GM19193 (cell line): ENCODE data around the gene ATP2A3.

Experiments
- POLR2A ChIP-seq: IDR thresholded peaks from 4 replicates; pipeline ENCODE4 v1.6.1; 2011; ENCODE audit not compliant: insufficient read depth, insufficient read length; ENCODE audit errors: extremely low read depth

The ATP2A3 gene

DNA sequence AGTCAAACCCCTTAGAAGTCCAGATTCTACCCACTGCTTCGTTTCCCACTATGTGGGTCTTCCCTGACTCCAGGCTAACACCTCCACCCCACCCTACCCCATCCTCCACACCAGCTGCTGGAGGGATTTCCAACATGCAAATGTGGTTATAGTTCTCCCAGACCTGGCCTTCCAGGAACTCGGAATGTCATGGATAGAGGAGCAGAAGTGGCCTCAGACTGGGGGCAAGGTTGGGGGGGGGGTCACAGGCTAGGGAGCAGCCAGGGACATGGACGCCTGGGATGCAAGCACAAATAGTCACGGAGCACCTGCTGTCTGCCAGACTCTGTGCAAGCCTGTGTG lies 73.4 kb downstream of the ATP2A3 start:
- no peak for TF ChIP-seq POLR2A

GRCh38 chr17:3890082-3890877 lies 74.0 kb downstream of the ATP2A3 start:
- no peak for TF ChIP-seq POLR2A

- no peak for TF ChIP-seq POLR2A
These were observed 74.8 kb downstream of the ATP2A3 start for GRCh38 chr17:3889325-3890012.

DNA sequence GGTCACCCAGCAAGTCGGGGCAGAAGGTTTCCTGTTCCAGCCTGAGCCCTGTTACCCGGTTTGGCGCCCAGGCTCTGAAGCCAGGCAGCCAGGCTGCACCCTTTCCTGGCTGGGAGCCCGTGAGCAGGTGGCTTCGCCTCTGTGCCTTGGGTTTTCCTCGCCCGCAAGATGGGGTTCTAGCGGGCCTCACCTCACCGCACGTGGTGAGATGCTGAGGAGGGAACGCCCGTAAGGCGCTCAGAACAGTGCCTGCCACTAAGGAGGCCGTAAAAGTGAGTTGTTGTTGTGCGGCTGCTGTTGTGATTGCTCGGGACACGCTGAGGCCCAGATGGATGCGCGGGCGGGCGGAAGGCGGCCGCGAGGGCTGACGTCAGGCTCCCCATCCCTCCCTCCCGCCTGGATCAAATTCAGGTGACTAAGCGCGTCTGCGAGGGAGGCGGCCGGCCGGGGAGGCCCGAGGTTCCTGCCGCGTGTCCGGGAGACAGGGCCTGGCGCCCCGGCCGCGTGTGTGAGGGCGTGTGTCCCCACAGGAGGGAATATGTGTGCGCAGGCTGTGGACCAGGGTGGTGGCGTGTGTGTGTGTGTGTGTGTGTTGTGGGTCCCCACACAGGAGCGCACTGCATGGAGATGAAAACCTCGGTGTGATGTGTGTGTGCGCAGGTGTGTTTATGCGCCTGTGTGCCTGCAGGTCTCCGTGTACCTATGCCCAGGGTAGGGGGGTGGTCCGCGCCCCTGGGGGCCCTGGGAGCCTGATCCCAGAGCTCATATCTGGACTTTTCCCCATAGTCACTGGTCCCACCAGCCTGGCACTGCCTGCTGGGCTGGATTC lies 75.7 kb downstream of the ATP2A3 start:
- TF ChIP-seq POLR2A: no peak

- TF ChIP-seq POLR2A: no peak
These were observed 76.4 kb downstream of the ATP2A3 start for GRCh38 chr17:3887804-3888203.

DNA sequence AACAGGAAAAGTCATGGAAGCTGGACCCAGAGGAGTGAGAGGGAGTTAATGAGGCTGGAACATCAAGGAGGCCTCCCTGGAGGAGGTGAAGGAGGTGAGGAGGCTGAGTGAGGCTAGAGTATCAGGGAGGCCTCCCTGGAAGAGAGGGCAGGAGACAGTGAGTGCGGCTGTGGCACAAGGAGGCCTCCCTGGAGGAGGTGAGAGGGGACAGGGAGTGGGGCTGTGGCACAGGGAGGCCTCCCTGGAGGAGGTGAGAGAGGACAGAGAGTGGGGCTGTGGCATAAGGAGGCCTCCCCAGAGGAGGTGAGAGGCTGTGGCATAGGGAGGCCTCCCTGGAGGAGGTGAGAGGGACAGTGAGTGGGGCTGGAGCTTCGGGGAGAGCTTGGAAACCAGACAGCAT lies 76.8 kb downstream of the ATP2A3 start:
- TF ChIP-seq POLR2A: no peak

- TF ChIP-seq POLR2A: no peak
These were observed 77.5 kb downstream of the ATP2A3 start for GRCh38 chr17:3886776-3887175.

GRCh38 chr17:3885970-3886369 lies 78.3 kb downstream of the ATP2A3 start:
- TF ChIP-seq POLR2A: no peak

DNA sequence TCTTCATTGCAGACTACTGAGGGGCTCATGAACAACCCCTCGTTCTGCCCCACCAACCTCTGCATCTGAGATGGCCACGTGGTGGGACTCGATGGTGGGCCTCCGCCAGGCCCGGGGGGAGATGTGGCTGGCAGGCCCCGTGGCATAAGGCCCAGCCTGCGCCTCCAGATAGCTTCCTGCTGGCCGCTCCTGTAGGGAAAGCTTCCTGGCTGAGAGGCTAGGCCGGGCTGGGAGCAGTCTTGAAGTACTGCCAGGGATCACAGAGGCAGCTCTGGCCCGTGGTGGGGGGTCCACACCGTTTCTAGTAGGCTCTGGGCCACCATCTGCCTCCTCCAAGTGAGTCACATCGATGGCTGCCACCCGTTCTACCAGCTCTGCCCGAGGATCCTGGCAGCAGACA lies 79.0 kb downstream of the ATP2A3 start:
- no peak for TF ChIP-seq POLR2A

- no peak for TF ChIP-seq POLR2A
These were observed 80.0 kb downstream of the ATP2A3 start for GRCh38 chr17:3884188-3884587.

DNA sequence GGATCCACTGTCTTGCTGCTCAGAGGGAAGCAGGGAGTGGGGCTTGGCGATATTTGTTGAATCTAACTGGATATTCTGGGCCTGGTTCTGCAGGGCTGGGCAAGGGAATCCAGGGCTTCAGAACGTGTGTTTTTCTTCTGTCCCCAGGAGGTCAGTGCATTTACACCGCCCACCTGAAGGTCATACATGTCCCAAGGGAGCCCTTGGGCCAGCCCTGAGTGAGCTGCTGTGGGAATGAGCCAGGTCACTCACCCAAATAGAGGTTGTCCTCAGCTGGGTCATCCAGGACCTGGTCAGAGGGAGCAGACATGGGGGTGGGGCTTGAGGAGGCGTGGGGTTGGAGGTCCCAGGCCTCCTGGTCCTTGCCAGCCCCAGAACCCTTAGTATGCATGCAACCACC lies 82.0 kb downstream of the ATP2A3 start:
- no peak for TF ChIP-seq POLR2A

DNA sequence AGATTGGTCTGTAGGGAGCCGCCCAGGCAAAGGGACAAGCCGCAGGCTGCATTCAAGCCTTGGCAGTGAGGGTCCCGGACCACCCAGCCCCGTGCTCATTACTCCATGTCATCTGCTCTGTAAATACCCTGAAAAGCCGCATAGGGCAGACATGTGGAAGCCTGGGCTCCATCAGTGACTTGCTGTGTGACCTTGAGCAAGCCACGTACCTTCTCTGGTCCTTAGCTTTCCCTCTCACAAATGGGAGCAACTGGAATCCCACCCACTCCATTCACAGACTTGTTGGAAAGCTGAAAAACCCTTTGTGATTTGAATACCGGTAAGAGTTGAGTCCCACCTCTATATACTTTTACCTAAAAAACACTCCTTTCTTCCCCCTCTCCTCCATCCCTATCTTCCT lies 83.3 kb downstream of the ATP2A3 start:
- no peak for TF ChIP-seq POLR2A

- no peak for TF ChIP-seq POLR2A
These were observed 84.4 kb downstream of the ATP2A3 start for GRCh38 chr17:3879591-3880417.

DNA sequence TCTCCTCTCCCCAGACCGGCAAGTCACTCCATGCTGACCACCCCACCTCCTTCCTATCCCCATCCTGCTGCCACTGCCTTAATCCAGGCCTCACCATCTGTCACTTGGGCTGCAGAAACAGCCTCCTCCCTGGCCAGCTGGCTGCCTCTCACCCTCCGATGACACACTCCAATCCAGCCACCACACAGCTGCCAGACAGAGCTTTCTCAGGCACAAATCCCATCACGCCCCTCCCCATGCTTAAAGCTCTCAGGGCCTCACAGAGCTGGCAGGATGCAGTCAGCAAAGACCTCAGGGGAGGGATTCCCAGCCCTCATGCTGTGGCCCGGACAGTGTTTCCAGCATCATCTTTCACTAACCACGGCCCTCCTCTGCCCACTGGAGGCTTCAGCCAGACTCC lies 85.1 kb downstream of the ATP2A3 start:
- TF ChIP-seq POLR2A: no peak

DNA sequence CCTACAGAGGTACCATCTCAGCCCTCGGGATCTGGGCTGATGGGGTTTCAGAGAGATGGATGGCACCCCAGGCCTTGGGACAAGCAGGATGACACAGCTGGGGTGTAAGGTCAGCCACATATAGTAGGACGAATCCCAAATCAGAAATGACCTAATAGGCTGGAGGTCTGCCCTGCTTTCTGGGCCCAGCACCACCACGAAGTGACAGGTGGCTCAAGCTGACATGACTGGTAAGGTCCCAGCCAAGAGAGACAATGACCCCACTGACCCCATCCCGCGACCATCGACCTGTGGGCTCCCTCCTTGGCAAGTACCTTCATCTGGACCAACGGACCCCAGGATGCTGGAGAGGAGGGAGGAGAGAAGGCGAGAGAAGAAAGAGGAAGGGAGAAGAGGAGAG lies 87.0 kb downstream of the ATP2A3 start:
- TF ChIP-seq POLR2A: no peak
